Neural progenitor cell (in vitro differentiated cells): ENCODE results near the gene ZNF223.

Experiments
- EZH2phosphoT487 ChIP-seq: fragments of 200-600 bp; sonication (generic); IDR thresholded peaks from 2 replicates; pipeline ENCODE4 v1.6.1; 2017; ENCODE audit warnings: antibody characterized with exemption
- TF ChIP-seq, protein P1 (sequence below): fragments of 200-600 bp; sonication (generic); IDR thresholded peaks from 2 replicates; pipeline ENCODE4 v1.5.1; 2017; ENCODE audit warnings: antibody characterized with exemption, mild to moderate bottlenecking

DNA sequence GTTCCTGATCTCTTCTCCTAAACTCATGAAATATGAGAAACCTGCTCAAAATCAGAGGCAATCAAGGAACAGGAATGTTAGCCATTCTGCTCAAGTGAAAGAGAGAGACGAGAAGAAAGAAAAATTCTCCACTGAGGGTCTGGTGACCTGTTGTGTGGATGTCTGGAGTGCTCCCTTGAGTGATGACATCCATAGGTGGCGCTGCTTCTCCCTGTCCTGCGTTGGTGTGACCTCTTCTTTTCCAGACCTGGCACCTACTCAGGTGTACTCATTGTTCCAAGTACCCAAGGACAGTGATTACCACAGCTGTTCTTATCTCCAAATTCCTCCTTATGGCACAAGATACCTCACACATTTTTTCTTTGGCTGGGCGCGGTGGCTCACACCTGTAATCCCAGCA lies 4.0 kb downstream of the ZNF223 start:
- TF ChIP-seq, protein P1, sequence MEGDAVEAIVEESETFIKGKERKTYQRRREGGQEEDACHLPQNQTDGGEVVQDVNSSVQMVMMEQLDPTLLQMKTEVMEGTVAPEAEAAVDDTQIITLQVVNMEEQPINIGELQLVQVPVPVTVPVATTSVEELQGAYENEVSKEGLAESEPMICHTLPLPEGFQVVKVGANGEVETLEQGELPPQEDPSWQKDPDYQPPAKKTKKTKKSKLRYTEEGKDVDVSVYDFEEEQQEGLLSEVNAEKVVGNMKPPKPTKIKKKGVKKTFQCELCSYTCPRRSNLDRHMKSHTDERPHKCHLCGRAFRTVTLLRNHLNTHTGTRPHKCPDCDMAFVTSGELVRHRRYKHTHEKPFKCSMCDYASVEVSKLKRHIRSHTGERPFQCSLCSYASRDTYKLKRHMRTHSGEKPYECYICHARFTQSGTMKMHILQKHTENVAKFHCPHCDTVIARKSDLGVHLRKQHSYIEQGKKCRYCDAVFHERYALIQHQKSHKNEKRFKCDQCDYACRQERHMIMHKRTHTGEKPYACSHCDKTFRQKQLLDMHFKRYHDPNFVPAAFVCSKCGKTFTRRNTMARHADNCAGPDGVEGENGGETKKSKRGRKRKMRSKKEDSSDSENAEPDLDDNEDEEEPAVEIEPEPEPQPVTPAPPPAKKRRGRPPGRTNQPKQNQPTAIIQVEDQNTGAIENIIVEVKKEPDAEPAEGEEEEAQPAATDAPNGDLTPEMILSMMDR, result no peak
- no peak for TF ChIP-seq EZH2phosphoT487
